Measurements from ENCODE around the gene TSC22D1.

DNA sequence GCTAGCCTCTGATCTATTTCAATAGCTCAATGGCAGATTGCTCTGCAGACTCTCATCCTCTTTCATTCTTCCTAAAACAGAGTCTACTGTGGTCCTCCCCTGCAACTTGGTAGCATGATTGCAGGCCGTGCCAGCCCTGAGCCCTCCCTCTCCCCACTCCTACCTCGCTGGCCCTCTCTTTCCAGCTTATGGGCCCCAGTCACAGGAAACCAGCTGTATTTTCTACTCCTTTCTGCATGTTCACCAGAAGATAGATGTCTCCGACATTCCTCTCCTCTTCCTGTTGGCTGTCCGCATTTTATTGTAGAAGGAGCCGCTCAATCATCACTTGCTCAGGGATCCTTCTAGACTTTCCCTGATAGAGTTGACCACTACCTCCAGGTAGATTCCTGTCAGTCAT is 152.3 kb downstream of the TSC22D1 start:
- no peak for TF ChIP-seq TP53 (CRISPR knock-in tag; IDR thresholded peaks at IDR 0.05)
- TF ChIP-seq, protein P1, sequence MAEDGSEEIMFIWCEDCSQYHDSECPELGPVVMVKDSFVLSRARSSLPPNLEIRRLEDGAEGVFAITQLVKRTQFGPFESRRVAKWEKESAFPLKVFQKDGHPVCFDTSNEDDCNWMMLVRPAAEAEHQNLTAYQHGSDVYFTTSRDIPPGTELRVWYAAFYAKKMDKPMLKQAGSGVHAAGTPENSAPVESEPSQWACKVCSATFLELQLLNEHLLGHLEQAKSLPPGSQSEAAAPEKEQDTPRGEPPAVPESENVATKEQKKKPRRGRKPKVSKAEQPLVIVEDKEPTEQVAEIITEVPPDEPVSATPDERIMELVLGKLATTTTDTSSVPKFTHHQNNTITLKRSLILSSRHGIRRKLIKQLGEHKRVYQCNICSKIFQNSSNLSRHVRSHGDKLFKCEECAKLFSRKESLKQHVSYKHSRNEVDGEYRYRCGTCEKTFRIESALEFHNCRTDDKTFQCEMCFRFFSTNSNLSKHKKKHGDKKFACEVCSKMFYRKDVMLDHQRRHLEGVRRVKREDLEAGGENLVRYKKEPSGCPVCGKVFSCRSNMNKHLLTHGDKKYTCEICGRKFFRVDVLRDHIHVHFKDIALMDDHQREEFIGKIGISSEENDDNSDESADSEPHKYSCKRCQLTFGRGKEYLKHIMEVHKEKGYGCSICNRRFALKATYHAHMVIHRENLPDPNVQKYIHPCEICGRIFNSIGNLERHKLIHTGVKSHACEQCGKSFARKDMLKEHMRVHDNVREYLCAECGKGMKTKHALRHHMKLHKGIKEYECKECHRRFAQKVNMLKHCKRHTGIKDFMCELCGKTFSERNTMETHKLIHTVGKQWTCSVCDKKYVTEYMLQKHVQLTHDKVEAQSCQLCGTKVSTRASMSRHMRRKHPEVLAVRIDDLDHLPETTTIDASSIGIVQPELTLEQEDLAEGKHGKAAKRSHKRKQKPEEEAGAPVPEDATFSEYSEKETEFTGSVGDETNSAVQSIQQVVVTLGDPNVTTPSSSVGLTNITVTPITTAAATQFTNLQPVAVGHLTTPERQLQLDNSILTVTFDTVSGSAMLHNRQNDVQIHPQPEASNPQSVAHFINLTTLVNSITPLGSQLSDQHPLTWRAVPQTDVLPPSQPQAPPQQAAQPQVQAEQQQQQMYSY (CRISPR knock-in tag; IDR thresholded peaks at IDR 0.05), result no peak
- no peak for TF ChIP-seq NR3C1 (CRISPR knock-in tag; conservative IDR thresholded peaks at IDR 0.05; ENCODE audit: low read depth)

Measured in WTC11 (cell line).